Progenitor cell of endocrine pancreas (in vitro differentiated cells): ENCODE results near the gene CLSTN3. TPM values are rescaled to one million over a fixed set of nuclear protein-coding genes. Genes with fewer than 3 reads are reported as not detected.

ENCODE experiments used
- DNase-seq: peaks from one replicate; pipeline ENCODE4 v3.0.0; 2021; ENCODE audit warnings: low spot score; ENCODE audit not compliant: unreplicated experiment
- H3K27ac Mint-ChIP-seq: 2 replicates; pipeline ENCODE4 v1.8.0; 2021; ENCODE audit warnings: mild to moderate bottlenecking, moderate library complexity, mixed read lengths
- H3K27me3 Mint-ChIP-seq: 2 replicates; pipeline ENCODE4 v1.8.0; 2021; ENCODE audit warnings: mixed read lengths
- H3K36me3 Mint-ChIP-seq: 2 replicates; pipeline ENCODE4 v1.8.0; 2022; ENCODE audit warnings: mixed read lengths; ENCODE audit not compliant: insufficient read depth
- H3K4me1 Mint-ChIP-seq: 2 replicates; pipeline ENCODE4 v1.8.0; 2021; ENCODE audit warnings: low read depth, mixed read lengths
- H3K4me3 Mint-ChIP-seq: 2 replicates; pipeline ENCODE4 v1.8.0; 2021; ENCODE audit warnings: low read depth, mild to moderate bottlenecking, moderate library complexity, mixed read lengths
- H3K9me3 Mint-ChIP-seq: 2 replicates; pipeline ENCODE4 v1.8.0; 2021; ENCODE audit warnings: low read depth, mixed read lengths
- CTCF ChIP-seq: fragments of 200-600 bp; sonication (generic); IDR thresholded peaks from one replicate; pipeline ENCODE4 v1.5.0; 2021; ENCODE audit warnings: antibody characterized with exemption, mild to moderate bottlenecking; ENCODE audit not compliant: unreplicated experiment
- total RNA-seq: library from RNA; stranded (reverse); gene quantifications from 2 replicates; pipeline ENCODE4 v1.2.1, GENCODE V29; 2021

The CLSTN3 gene
- total RNA-seq, 1 donor from 2014 or later, result 202 TPM

- Mint-ChIP-seq H3K4me3 (peak overlapping the region; percentile 87), H3K27me3 (no peaks in the 10 kb centered on the region), H3K4me1 (peaks cover 68% of the 10 kb centered on the region), H3K27ac (peak overlapping the region; percentile 35), H3K9me3 (no peaks in the 10 kb centered on the region), H3K36me3 (peaks cover 3% of the 10 kb centered on the region)
- TF ChIP-seq CTCF, result no peak
- no peak for DNase-seq
Observed at GRCh38 chr12:7127916-7128626, 2.1 kb upstream of the CLSTN3 start.

- no peaks in the 10 kb centered on the region for H3K27me3 Mint-ChIP-seq
- DNase-seq, result no peak
- peaks cover 62% of the 10 kb centered on the region for H3K4me1 Mint-ChIP-seq
- H3K27ac Mint-ChIP-seq, result peak within 1 kb of the TSS; percentile 90
- H3K4me3 Mint-ChIP-seq, result peak within 1 kb of the TSS; percentile 87
- no peak for TF ChIP-seq CTCF
- peaks cover 5% of the 10 kb centered on the region for H3K36me3 Mint-ChIP-seq
- no peaks in the 10 kb centered on the region for H3K9me3 Mint-ChIP-seq
Observed at GRCh38 chr12:7128681-7129286, 1.4 kb upstream of the CLSTN3 start, which contains the start of gene RBP5. Gene RBP5 (minus strand): TSS chr12:7128889. CDS start chr12:7128775, 114 bp downstream.

GRCh38 chr12:7129287-7129871, 792 bp upstream of the CLSTN3 start:
- H3K36me3 Mint-ChIP-seq, result peaks cover 9% of the 10 kb centered on the region
- DNase-seq, result no peak
- TF ChIP-seq CTCF, result no peak

GRCh38 chr12:7130701-7131501, 730 bp downstream of the CLSTN3 start:
- peaks cover 44% of the 10 kb centered on the region for H3K4me1 Mint-ChIP-seq
- H3K9me3 Mint-ChIP-seq, result no peaks in the 10 kb centered on the region
- H3K36me3 Mint-ChIP-seq, result peaks cover 19% of the 10 kb centered on the region
- DNase-seq, result peak; percentile 60
- peak; percentile 4 for TF ChIP-seq CTCF
- H3K27ac Mint-ChIP-seq, result peak overlapping the region; percentile 90
- H3K4me3 Mint-ChIP-seq, result peak overlapping the region; percentile 87
- H3K27me3 Mint-ChIP-seq, result no peaks in the 10 kb centered on the region

More at GRCh38 chr12:7129287-7129871, 792 bp upstream of the CLSTN3 start:
- Mint-ChIP-seq H3K27ac (peak overlapping the region; percentile 90), H3K4me3 (peak overlapping the region; percentile 87), H3K9me3 (no peaks in the 10 kb centered on the region), H3K27me3 (no peaks in the 10 kb centered on the region), H3K4me1 (peaks cover 56% of the 10 kb centered on the region)

GRCh38 chr12:7131502-7131866, 1.3 kb downstream of the CLSTN3 start:
- H3K27me3 Mint-ChIP-seq, result no peaks in the 10 kb centered on the region
- peak overlapping the region; percentile 30 for H3K27ac Mint-ChIP-seq
- peaks cover 44% of the 10 kb centered on the region for H3K4me1 Mint-ChIP-seq
- peaks cover 19% of the 10 kb centered on the region for H3K36me3 Mint-ChIP-seq
- peak overlapping the region; percentile 87 for H3K4me3 Mint-ChIP-seq
- no peak for TF ChIP-seq CTCF
- H3K9me3 Mint-ChIP-seq, result no peaks in the 10 kb centered on the region
- DNase-seq, result no peak
